ENCODE data around the gene FBXL16.
A peak's percentile ranks its signal among the peaks of the same experiment; 100 is the strongest.
"Not testable (repeated sequence)": the region's sequence is repeated elsewhere in the genome, so short reads cannot be mapped to it uniquely, and the experiment has no call there.

Gene FBXL16

DNA sequence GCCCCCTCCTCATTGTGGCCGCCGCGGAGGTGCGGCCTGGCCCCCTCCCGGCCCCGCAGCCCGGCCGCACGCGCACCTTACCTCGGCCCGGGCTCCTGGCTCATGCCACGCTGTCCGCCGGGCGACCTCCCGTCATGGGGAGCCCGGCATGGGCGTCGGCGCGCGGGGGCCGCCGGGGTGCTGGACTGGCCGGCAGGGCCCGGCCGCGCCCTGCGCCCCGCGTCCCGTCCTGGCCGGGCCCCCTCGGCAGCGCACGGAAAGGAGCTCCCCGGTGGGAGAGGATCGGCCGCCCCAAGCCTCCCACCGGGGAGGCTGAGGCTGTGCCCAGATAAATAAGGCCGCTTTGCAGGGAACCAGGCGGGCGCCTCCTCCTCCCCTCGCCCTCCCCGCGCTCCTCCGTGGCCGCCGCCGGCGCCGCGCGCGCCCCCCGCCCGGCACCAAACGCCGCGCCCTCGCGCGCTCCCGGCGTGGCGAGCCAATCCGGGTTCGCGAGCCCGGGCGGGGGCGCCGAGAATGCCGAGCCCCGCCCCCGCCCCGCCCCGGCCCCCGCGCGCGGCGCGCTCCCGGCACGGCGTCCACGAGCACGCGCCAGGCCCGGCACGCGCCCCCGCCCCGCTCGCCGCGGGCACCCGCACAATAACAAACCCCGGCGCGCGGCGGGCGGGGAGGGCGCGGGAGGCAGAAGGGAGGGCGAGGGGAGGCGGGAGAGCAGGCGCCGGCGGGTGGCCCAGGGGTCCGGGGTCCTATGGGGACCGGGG lies at the start of gene FBXL16:
Gene FBXL16 (minus strand): TSS at position 371 of the 758 bp plus-strand sequence. CDS start 8,396 bp downstream, outside the sequence.
- H3K4me3 ChIP-seq (ENCODE audit: low read length), result peak within 1 kb of the TSS; percentile 59
- no peak within 1 kb of the TSS for H2AFZ ChIP-seq (ENCODE audit: low read depth, low read length)
- H3K27me3 ChIP-seq (ENCODE audit: insufficient read depth, low read length), result no peaks in the 10 kb centered on the region

GRCh38 chr16:754656-755055 lies 49.1 kb upstream of the FBXL16 start:
- Histone ChIP-seq H3K4me1 (ENCODE audit: insufficient read depth, low read length) (peaks cover 24% of the 10 kb centered on the region), H3K4me3 (ENCODE audit: low read length) (no peak overlapping the region), H3K9me3 (ENCODE audit: low read length) (peaks cover 2% of the 10 kb centered on the region), H3K27me3 (ENCODE audit: insufficient read depth, low read length) (no peaks in the 10 kb centered on the region), H2AFZ (ENCODE audit: low read depth, low read length) (no peak overlapping the region), H3K36me3 (ENCODE audit: insufficient read depth, low read length) (no peaks in the 10 kb centered on the region)

More for the DNA sequence above, at the start of gene FBXL16:
- no peaks in the 10 kb centered on the region for H3K36me3 ChIP-seq (ENCODE audit: insufficient read depth, low read length)
- no peaks in the 10 kb centered on the region for H3K9me3 ChIP-seq (ENCODE audit: low read length)
- peaks cover 58% of the 10 kb centered on the region for H3K4me1 ChIP-seq (ENCODE audit: insufficient read depth, low read length)

DNA sequence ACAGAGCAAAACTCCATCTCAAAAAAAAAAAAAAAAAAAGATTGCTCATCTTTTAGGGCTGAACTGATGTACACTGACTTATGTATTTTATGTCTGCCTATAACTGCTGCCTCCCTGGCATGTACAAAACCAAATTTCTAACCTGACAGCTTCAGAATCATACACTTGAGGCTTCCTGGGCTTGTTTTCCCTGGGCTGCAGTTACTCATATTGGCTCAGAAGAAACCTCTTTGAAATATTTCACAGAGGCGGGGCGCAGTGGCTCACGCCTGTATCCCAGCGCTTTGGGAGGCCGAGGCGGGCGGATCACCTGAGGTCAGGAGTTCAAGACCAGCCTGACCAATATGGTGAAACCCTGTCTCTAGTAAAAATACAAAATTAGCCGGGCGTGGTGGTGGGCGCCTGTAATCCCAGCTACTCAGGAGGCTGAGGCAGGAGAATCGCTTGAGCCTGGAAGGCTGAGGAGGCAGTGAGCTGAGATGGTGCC lies 48.6 kb upstream of the FBXL16 start:
- H3K4me3 ChIP-seq (ENCODE audit: low read length); H2AFZ ChIP-seq (ENCODE audit: low read depth, low read length); H3K36me3 ChIP-seq (ENCODE audit: insufficient read depth, low read length); H3K27me3 ChIP-seq (ENCODE audit: insufficient read depth, low read length); H3K9me3 ChIP-seq (ENCODE audit: low read length): not testable (repeated sequence)
- H3K4me1 ChIP-seq (ENCODE audit: insufficient read depth, low read length), result peaks cover 24% of the 10 kb centered on the region

DNA sequence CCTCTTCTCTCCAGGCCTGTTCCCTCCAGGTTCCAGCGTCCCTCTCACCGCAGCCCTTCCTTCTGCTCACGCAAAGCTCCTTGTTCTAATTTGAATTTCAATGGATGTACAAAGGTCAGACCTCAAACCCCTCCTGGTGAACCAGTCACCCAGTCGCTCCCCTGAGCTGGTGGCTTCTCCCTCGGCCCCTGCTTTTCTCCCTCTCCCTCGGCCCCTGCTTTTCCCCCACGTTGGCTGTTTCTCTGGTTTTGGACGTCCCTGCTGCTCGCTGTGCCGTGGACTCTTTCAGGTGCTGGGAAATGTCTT lies 46.4 kb upstream of the FBXL16 start:
- no peaks in the 10 kb centered on the region for H3K36me3 ChIP-seq (ENCODE audit: insufficient read depth, low read length)
- H3K4me3 ChIP-seq (ENCODE audit: low read length), result no peak overlapping the region
- H2AFZ ChIP-seq (ENCODE audit: low read depth, low read length), result no peak overlapping the region
- H3K27me3 ChIP-seq (ENCODE audit: insufficient read depth, low read length), result no peaks in the 10 kb centered on the region
- H3K4me1 ChIP-seq (ENCODE audit: insufficient read depth, low read length), result peaks cover 24% of the 10 kb centered on the region
- peaks cover 2% of the 10 kb centered on the region for H3K9me3 ChIP-seq (ENCODE audit: low read length)

DNA sequence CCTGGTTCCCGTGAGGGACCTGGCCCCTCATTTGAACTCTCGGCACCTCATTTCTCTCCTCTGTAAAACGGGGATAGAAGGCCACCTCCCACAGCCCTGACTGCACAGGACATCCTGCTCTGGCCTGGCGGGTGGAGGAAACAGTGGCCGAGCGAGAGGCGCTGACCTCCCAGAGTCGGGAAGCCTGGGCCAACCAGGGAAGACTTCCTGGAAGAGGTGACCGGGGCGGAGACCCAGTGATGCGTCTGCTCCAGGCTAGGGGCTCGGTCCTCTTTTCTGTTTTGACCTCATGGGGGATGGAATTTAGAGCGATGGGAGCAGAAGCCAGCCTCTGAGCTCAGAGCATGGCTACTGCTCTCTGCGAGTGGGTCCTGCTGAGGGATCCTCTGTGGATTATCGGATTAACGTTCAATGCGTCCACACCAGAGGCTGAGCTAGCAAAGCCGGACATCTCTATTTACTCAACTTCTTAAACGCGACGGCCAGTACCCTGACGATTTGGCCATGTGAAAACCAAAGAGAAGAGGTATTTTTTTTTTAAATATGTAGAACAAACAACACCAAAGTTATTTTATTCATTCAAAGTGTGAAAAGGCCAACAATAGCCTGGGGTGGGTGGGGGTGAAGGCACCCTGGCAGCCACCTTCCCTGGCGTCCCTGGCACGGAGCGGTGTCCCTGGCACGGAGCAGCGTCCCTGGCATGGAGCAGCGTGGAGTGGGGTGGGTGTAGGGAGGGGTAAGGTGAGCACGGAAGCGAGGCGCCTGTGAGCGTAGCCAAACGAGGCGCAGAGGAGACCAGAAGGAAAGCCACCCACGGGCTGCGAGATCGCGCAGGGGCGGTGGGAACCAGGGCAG lies 45.8 kb upstream of the FBXL16 start:
- Histone ChIP-seq H3K27me3 (ENCODE audit: insufficient read depth, low read length) (no peaks in the 10 kb centered on the region), H2AFZ (ENCODE audit: low read depth, low read length) (no peak overlapping the region), H3K36me3 (ENCODE audit: insufficient read depth, low read length) (no peaks in the 10 kb centered on the region), H3K4me3 (ENCODE audit: low read length) (no peak overlapping the region), H3K4me1 (ENCODE audit: insufficient read depth, low read length) (peaks cover 24% of the 10 kb centered on the region), H3K9me3 (ENCODE audit: low read length) (no peaks in the 10 kb centered on the region)

DNA sequence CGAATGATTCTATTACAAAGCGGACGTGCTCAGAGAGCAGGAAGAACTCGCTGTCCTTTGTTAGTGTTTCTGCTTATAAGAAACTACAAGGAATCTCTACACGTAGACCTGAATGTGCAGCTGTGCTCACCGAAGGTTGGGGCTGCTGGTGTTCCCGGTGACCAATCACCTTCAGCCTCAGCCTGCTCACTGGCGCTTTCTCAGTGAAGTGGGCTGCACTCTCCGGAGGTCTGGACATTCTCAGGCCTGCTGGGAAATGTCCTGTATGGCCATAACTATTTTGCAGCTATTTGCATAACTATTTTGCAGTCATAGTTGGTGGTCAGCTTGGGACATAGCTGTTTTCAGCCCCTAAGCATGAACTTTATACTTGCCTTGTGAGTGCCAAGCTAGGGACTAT lies 44.9 kb upstream of the FBXL16 start:
- Histone ChIP-seq H3K36me3 (ENCODE audit: insufficient read depth, low read length) (no peaks in the 10 kb centered on the region), H2AFZ (ENCODE audit: low read depth, low read length) (no peak overlapping the region), H3K4me1 (ENCODE audit: insufficient read depth, low read length) (peaks cover 24% of the 10 kb centered on the region), H3K4me3 (ENCODE audit: low read length) (no peak overlapping the region), H3K9me3 (ENCODE audit: low read length) (no peaks in the 10 kb centered on the region), H3K27me3 (ENCODE audit: insufficient read depth, low read length) (no peaks in the 10 kb centered on the region)

- no peaks in the 10 kb centered on the region for H3K36me3 ChIP-seq (ENCODE audit: insufficient read depth, low read length)
- no peaks in the 10 kb centered on the region for H3K9me3 ChIP-seq (ENCODE audit: low read length)
- H3K4me3 ChIP-seq (ENCODE audit: low read length), result no peak overlapping the region
- H3K4me1 ChIP-seq (ENCODE audit: insufficient read depth, low read length), result peaks cover 24% of the 10 kb centered on the region
- H3K27me3 ChIP-seq (ENCODE audit: insufficient read depth, low read length), result no peaks in the 10 kb centered on the region
- no peak overlapping the region for H2AFZ ChIP-seq (ENCODE audit: low read depth, low read length)
Measured at GRCh38 chr16:749010-749409, 43.4 kb upstream of the FBXL16 start.

- H2AFZ ChIP-seq (ENCODE audit: low read depth, low read length), result no peak overlapping the region
- peaks cover 24% of the 10 kb centered on the region for H3K4me1 ChIP-seq (ENCODE audit: insufficient read depth, low read length)
- no peak overlapping the region for H3K4me3 ChIP-seq (ENCODE audit: low read length)
- no peaks in the 10 kb centered on the region for H3K36me3 ChIP-seq (ENCODE audit: insufficient read depth, low read length)
- H3K9me3 ChIP-seq (ENCODE audit: low read length), result no peaks in the 10 kb centered on the region
- no peaks in the 10 kb centered on the region for H3K27me3 ChIP-seq (ENCODE audit: insufficient read depth, low read length)
Measured at GRCh38 chr16:747978-748746, 42.6 kb upstream of the FBXL16 start.

- Histone ChIP-seq H3K4me1 (ENCODE audit: insufficient read depth, low read length) (peaks cover 15% of the 10 kb centered on the region), H3K27me3 (ENCODE audit: insufficient read depth, low read length) (no peaks in the 10 kb centered on the region), H2AFZ (ENCODE audit: low read depth, low read length) (no peak overlapping the region), H3K36me3 (ENCODE audit: insufficient read depth, low read length) (no peaks in the 10 kb centered on the region), H3K4me3 (ENCODE audit: low read length) (no peak overlapping the region), H3K9me3 (ENCODE audit: low read length) (no peaks in the 10 kb centered on the region)
Measured at GRCh38 chr16:746637-747036, 41.0 kb upstream of the FBXL16 start.

DNA sequence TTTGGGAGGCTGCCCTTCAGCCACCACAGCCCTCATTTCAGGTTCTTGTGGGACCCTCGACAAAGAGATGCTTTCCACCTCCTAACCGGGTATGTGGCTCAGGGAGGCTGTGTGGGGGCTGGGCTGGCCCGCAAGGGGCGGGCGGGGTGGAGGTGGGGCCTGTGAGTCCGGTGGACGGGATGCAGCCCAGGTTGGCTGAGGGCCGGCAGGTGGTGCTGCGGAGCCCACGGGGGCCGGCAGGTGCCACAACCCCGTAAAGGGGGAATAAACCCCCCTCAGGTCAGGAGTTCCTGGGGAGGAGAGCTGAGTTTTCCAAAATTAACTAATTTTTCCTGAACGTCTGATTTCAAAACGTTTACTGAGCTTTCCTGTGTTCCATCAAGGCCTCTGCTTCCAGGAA lies 40.1 kb upstream of the FBXL16 start:
- H3K27me3 ChIP-seq (ENCODE audit: insufficient read depth, low read length), result no peaks in the 10 kb centered on the region
- H3K4me1 ChIP-seq (ENCODE audit: insufficient read depth, low read length), result peaks cover 9% of the 10 kb centered on the region
- H3K9me3 ChIP-seq (ENCODE audit: low read length), result no peaks in the 10 kb centered on the region
- no peak overlapping the region for H2AFZ ChIP-seq (ENCODE audit: low read depth, low read length)
- H3K4me3 ChIP-seq (ENCODE audit: low read length), result no peak overlapping the region
- H3K36me3 ChIP-seq (ENCODE audit: insufficient read depth, low read length), result no peaks in the 10 kb centered on the region

DNA sequence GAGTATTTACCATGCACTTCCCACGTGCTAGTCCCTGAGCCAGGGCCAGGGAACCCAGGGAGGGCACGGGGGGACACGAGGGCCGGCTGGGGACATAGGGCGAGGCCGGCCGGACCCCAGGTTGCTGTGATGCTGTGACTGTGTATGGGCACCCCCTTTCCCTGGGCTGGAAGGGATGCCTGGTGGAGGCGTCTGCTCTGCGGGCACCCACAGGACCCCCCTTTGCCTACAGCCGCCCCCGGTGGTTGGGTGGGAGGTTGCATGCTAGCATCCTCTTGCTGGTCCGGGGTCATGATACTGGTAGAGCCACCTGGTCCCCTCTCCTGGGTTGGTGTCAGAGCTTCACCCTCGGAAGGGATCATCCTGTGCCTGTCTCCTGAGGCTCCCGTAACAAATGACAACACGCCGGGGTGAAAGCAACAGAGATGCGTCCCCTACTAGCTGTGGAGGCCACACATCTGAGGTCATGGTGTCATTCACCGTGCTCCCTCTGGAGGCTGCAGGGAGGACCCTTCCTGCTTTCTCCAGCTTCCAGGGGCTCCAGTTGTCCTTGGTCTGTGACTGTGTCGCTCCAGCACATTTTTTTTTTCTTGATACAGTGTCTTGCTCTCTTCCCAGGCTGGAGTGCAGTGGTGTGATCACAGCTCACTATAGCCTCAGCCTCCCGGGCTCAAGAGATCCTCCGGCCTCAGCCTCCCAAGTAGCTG lies 38.3 kb upstream of the FBXL16 start:
- Histone ChIP-seq H3K9me3 (ENCODE audit: low read length) (no peaks in the 10 kb centered on the region), H3K4me3 (ENCODE audit: low read length) (no peak overlapping the region), H2AFZ (ENCODE audit: low read depth, low read length) (no peak overlapping the region), H3K27me3 (ENCODE audit: insufficient read depth, low read length) (no peaks in the 10 kb centered on the region), H3K36me3 (ENCODE audit: insufficient read depth, low read length) (no peaks in the 10 kb centered on the region), H3K4me1 (ENCODE audit: insufficient read depth, low read length) (peaks cover 11% of the 10 kb centered on the region)

DNA sequence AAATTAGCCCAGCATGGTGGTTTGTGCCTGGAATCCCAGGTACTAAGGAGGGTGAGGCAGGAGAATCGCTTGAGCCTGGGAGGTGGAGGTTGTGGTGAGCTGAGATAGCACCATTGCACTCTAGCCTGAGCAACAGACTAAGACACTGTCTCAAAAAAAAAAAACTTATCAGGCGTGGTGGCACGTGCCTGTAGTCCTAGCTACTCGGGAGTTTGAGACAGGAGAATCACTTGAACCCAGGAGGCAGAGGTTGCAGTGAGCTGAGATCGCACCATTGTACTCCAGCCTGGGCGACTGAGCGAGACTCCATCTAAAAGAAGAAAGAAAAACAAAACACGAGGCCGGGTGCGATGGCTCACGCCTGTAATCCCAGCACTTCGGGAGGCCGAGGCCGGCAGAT lies 37.3 kb upstream of the FBXL16 start:
- H3K27me3 ChIP-seq (ENCODE audit: insufficient read depth, low read length); H3K36me3 ChIP-seq (ENCODE audit: insufficient read depth, low read length); H3K4me3 ChIP-seq (ENCODE audit: low read length); H2AFZ ChIP-seq (ENCODE audit: low read depth, low read length); H3K9me3 ChIP-seq (ENCODE audit: low read length): not testable (repeated sequence)
- H3K4me1 ChIP-seq (ENCODE audit: insufficient read depth, low read length), result peaks cover 11% of the 10 kb centered on the region
